A549 (cell line): Measurements from ENCODE around the gene SMIM36. TPM values are rescaled to one million over a fixed set of nuclear protein-coding genes. Genes with fewer than 3 reads are reported as not detected.

Experiments
- ATAC-seq, 2 experiments: fragments of 200-7000 bp in 1 of 2; fragments of >200 bp in 1 of 2; cut with Nextera tagmentation in 1 of 2; cut with Tn5 transposase in 1 of 2; 3 replicates each; pipeline versions ENCODE4 v1.8.0 to v1.9.1; 2018 to 2020; ENCODE audit warnings: mild to moderate bottlenecking in 1 of 2, moderate library complexity in 1 of 2
- CTCF ChIA-PET: fragments of 300-600 bp; sonication (Branson Sonifier 250); formaldehyde crosslinking; extraction: SDS; loops from one replicate; lab custom pipeline; 2021; ENCODE audit warnings: antibody characterized with exemption, inconsistent platforms; lab: Yijun Ruan, JAX
- POLR2A ChIA-PET: fragments of 350-600 bp; formaldehyde crosslinking; extraction: SDS; loops from one replicate; lab custom pipeline; 2021; ENCODE audit warnings: antibody characterized with exemption, inconsistent platforms; lab: Yijun Ruan, JAX
- DNase-seq, 2 experiments: peaks; one replicate each; pipeline versions ENCODE4 v3.0.0 to v3.0.0-alpha.2; 2011 to 2016; ENCODE audit warnings: low read depth in 1 of 2, low spot score in 1 of 2
- FAIRE-seq: peaks from 2 replicates; lab custom pipeline; 2011; peaks lifted over from hg19 to GRCh38; lab: Jason Lieb, UNC
- H3K27ac ChIP-seq, 2 experiments: fragments of >200 bp; sonication (Bioruptor Twin); formaldehyde crosslinking; 3 replicates each; pipeline ENCODE4 v1.5.1; 2016 to 2017
- H3K4me1 ChIP-seq: fragments of >200 bp; sonication (Bioruptor Twin); formaldehyde crosslinking; 3 replicates; pipeline ENCODE4 v1.6.1; 2016
- H3K4me2 ChIP-seq: fragments of >200 bp; sonication (Bioruptor Twin); formaldehyde crosslinking; 3 replicates; pipeline ENCODE4 v1.6.1; 2016
- H3K4me3 ChIP-seq: fragments of >200 bp; sonication (Bioruptor Twin); formaldehyde crosslinking; 3 replicates; pipeline ENCODE4 v1.5.1; 2016
- H3K9me3 ChIP-seq: fragments of >200 bp; sonication (Bioruptor Twin); formaldehyde crosslinking; 3 replicates; pipeline ENCODE4 v1.6.1; 2016
- CBX2 ChIP-seq: fragments of 200-600 bp; sonication (generic); IDR thresholded peaks from 2 replicates; pipeline ENCODE4 v1.6.1; 2016; ENCODE audit warnings: low read depth, mild to moderate bottlenecking, borderline replicate concordance
- CHD4 ChIP-seq: fragments of 200-600 bp; sonication (generic); IDR thresholded peaks from 2 replicates; pipeline ENCODE4 v1.6.1; 2016; ENCODE audit warnings: antibody characterized with exemption, mild to moderate bottlenecking, borderline replicate concordance
- E2F6 ChIP-seq: IDR thresholded peaks from 2 replicates; pipeline ENCODE4 v1.6.1; 2012; ENCODE audit warnings: low read depth, borderline replicate concordance
- EHF ChIP-seq: fragments of 250-450 bp; sonication (Bioruptor Pico); IDR thresholded peaks from 2 replicates; pipeline ENCODE4 v1.5.0; 2020; ENCODE audit warnings: mild to moderate bottlenecking
- EHMT2 ChIP-seq: fragments of 200-600 bp; sonication (generic); IDR thresholded peaks from 2 replicates; pipeline ENCODE4 v1.6.1; 2016; ENCODE audit warnings: antibody characterized with exemption, low read depth, mild to moderate bottlenecking, moderate library complexity
- ELK1 ChIP-seq: fragments of 150-350 bp; IDR thresholded peaks from 2 replicates; pipeline ENCODE4 v1.6.1; 2014; ENCODE audit warnings: low read depth, mild to moderate bottlenecking, low read length
- EP300 ChIP-seq, 2 experiments: fragments of >200 bp; sonication (Bioruptor Twin); formaldehyde crosslinking; IDR thresholded peaks; 2 replicates in 1 of 2; 3 replicates in 1 of 2; pipeline ENCODE4 v1.6.1; 2016 to 2017
- FOXS1 ChIP-seq: fragments of 250-450 bp; sonication (Bioruptor Pico); IDR thresholded peaks from 2 replicates; pipeline ENCODE4 v1.5.0; 2020; ENCODE audit warnings: mild to moderate bottlenecking, moderate library complexity
- GATA3 ChIP-seq: IDR thresholded peaks from 2 replicates; pipeline ENCODE4 v1.6.1; 2012; ENCODE audit warnings: borderline replicate concordance
- HEYL ChIP-seq: fragments of 250-450 bp; sonication (Bioruptor Pico); IDR thresholded peaks from 2 replicates; pipeline ENCODE4 v1.8.0; 2021; ENCODE audit warnings: mild to moderate bottlenecking, moderate library complexity
- HMGXB4 ChIP-seq: fragments of 250-450 bp; sonication (Bioruptor Pico); IDR thresholded peaks from 2 replicates; pipeline ENCODE4 v1.5.0; 2021; ENCODE audit warnings: mild to moderate bottlenecking, moderate library complexity, borderline replicate concordance
- HOXA7 ChIP-seq: fragments of 250-450 bp; sonication (Bioruptor Pico); IDR thresholded peaks from 2 replicates; pipeline ENCODE4 v1.5.0; 2020; ENCODE audit warnings: mild to moderate bottlenecking, moderate library complexity
- HOXB13 ChIP-seq: fragments of 250-450 bp; sonication (Bioruptor Pico); IDR thresholded peaks from 2 replicates; pipeline ENCODE4 v1.5.0; 2020; ENCODE audit warnings: low read depth, mild to moderate bottlenecking, moderate library complexity
- HOXB5 ChIP-seq: fragments of 250-450 bp; sonication (Bioruptor Pico); IDR thresholded peaks from 2 replicates; pipeline ENCODE4 v1.5.0; 2020; ENCODE audit warnings: mild to moderate bottlenecking, moderate library complexity
- JUNB ChIP-seq: fragments of >200 bp; sonication (Bioruptor Twin); formaldehyde crosslinking; IDR thresholded peaks from 2 replicates; pipeline ENCODE4 v1.6.1; 2016
- KDM1A ChIP-seq: fragments of 200-600 bp; sonication (generic); IDR thresholded peaks from 2 replicates; pipeline ENCODE4 v1.6.1; 2016; ENCODE audit warnings: low read depth, mild to moderate bottlenecking
- MAX ChIP-seq: IDR thresholded peaks from 2 replicates; pipeline ENCODE4 v1.6.1; 2012
- NR3C1 ChIP-seq: fragments of >200 bp; sonication (Bioruptor Twin); formaldehyde crosslinking; IDR thresholded peaks from 3 replicates; pipeline ENCODE4 v1.6.1; 2017
- POLR2AphosphoS2 ChIP-seq: conservative IDR thresholded peaks from 2 replicates; pipeline ENCODE4 v1.6.1; 2012; ENCODE audit warnings: low read length, improper control_type of control experiment, inconsistent platforms
- RAD21 ChIP-seq, 2 experiments: fragments of >200 bp in 1 of 2; sonication (Bioruptor Twin) in 1 of 2; formaldehyde crosslinking in 1 of 2; IDR thresholded peaks in 1 of 2; conservative IDR thresholded peaks in 1 of 2; 2 replicates in 1 of 2; 3 replicates in 1 of 2; pipeline ENCODE4 v1.6.1; 2012 to 2018; ENCODE audit warnings: inconsistent platforms in 1 of 2
- SMC3 ChIP-seq: fragments of >200 bp; sonication (Bioruptor Twin); formaldehyde crosslinking; IDR thresholded peaks from 3 replicates; pipeline ENCODE4 v1.6.1; 2018; ENCODE audit warnings: inconsistent platforms
- ZSCAN20 ChIP-seq: fragments of 250-450 bp; sonication (Bioruptor Pico); IDR thresholded peaks from 2 replicates; pipeline ENCODE4 v1.8.0; 2022; ENCODE audit warnings: mild to moderate bottlenecking, moderate library complexity
- WGBS: methylation state at CpG from one replicate; pipeline ENCODE4 v1.1.6; 2017; ENCODE audit errors: missing lambda C conversion rate; 5-methylcytosine and 5-hydroxymethylcytosine counted together
- polyA plus RNA-seq, 4 experiments: library from polyadenylated mRNA; depleted of rRNA in 3 of 4; stranded (reverse); fragments of >200 nt; fragmentation: RNase III in 1 of 4; extraction: RNeasy Plus Mini Kit Qiagen cat#74134 plus additional on column Dnase treatment in 1 of 4; gene quantifications; 2 replicates in 3 of 4; 3 replicates in 1 of 4; pipeline ENCODE4 v1.2.3, GENCODE V29; 2011 to 2017
- TF ChIP-seq, protein P1 (sequence below): fragments of >200 bp; sonication (Bioruptor Twin); formaldehyde crosslinking; IDR thresholded peaks from 2 replicates; pipeline ENCODE4 v1.6.1; 2016
- TF ChIP-seq, protein P2 (sequence below): fragments of 250-450 bp; sonication (Bioruptor Pico); IDR thresholded peaks from 2 replicates; pipeline ENCODE4 v1.5.0; 2020; ENCODE audit warnings: low read depth, mild to moderate bottlenecking, moderate library complexity
- TF ChIP-seq, protein P3 (sequence below): fragments of >200 bp; sonication (Bioruptor Twin); formaldehyde crosslinking; IDR thresholded peaks from 3 replicates; pipeline ENCODE4 v1.5.1; 2016

Gene SMIM36
- polyA plus RNA-seq, 2 of the 4 experiments (the other 2 are of a cell fraction): not detected

- ATAC-seq (no peak), DNase-seq (no peak), FAIRE-seq (peak; percentile 7)
- no peak overlapping the region for H3K4me2 ChIP-seq
- H3K4me1 ChIP-seq: peaks cover 30% of the 10 kb centered on the region; the same call in 2 of the 3 replicates
- POLR2A ChIA-PET: no interaction called here
- H3K9me3 ChIP-seq: no peaks in the 10 kb centered on the region
- WGBS: 72% methylated on average over 5 of the region's 5 CpGs
- H3K4me3 ChIP-seq: no peak overlapping the region
- TF ChIP-seq MAX (no peak), CBX2 (no peak), EHMT2 (no peak), HOXB5 (no peak), HMGXB4 (CRISPR knock-in tag) (no peak), POLR2AphosphoS2 (no peak), GATA3 (no peak), HOXB13 (CRISPR knock-in tag) (no peak), RAD21 (conservative IDR thresholded peaks at IDR 0.05 in 1 of 2, IDR thresholded peaks at IDR 0.05 in 1 of 2) (no peak), EP300 (IDR thresholded peaks at IDR 0.05) (no peak), HEYL (CRISPR knock-in tag) (no peak), FOXS1 (no peak), ZSCAN20 (CRISPR knock-in tag) (no peak), EHF (CRISPR knock-in tag) (no peak), HOXA7 (CRISPR knock-in tag) (no peak), ELK1 (no peak), SMC3 (no peak)
- TF ChIP-seq, protein P1, sequence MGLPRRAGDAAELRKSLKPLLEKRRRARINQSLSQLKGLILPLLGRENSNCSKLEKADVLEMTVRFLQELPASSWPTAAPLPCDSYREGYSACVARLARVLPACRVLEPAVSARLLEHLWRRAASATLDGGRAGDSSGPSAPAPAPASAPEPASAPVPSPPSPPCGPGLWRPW: no peak
- TF ChIP-seq, protein P2, sequence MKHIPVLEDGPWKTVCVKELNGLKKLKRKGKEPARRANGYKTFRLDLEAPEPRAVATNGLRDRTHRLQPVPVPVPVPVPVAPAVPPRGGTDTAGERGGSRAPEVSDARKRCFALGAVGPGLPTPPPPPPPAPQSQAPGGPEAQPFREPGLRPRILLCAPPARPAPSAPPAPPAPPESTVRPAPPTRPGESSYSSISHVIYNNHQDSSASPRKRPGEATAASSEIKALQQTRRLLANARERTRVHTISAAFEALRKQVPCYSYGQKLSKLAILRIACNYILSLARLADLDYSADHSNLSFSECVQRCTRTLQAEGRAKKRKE (CRISPR knock-in tag): no peak
- CTCF ChIA-PET: interaction anchor here (0.9 to 1.7 kb wide), 6 partner anchors 11 to 418 kb away, joined by 3 to 8 read pairs (median 4); no protein-coding TSS in a partner anchor
- peak overlapping the region in 1 of 2 experiments; percentile 5; a peak in 2 of 6 replicates for H3K27ac ChIP-seq
Observed at GRCh38 chr17:55410722-55411462, 100.4 kb downstream of the SMIM36 start.

DNA sequence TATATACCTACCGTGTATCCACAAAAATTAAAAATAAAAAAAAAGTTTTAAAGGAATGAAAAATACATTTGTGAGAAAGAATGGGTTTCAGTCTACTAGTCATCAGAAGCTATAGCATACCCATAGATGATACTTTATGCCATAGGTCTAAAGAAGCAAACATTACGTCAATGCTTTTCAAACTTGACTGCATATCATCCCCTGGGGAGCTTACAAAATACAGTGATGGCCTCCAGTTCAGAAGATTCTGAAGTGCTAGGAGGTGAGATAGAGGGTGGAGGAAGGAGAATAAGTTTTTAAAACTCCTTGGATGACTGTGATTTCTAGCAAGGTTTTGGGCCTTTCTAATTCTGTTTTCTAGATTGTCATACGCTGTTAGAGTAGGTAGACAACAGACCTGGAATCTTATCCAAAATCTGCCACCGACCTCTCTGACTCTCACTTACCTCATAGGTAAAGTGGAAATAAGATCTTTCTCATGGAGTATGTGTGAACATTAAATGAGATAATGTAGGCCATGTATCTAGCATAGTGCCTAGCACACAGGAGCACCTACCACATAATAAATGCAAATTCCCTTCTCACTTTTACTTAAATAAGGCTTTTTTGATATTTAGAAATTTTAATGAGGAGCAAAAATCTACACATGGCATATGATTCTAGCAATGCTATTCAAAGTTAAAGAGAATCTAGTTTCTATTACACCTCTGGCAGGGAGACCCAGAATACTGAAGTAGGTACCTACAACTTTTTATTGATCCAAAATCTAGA, 102.0 kb downstream of the SMIM36 start:
- Histone ChIP-seq H3K4me3 (no peak overlapping the region), H3K27ac (no peak overlapping the region), H3K9me3 (no peaks in the 10 kb centered on the region), H3K4me2 (no peak overlapping the region), H3K4me1 (peaks cover 30% of the 10 kb centered on the region; the same call in 2 of the 3 replicates)
- FAIRE-seq (no peak), ATAC-seq (no peak), DNase-seq (no peak)
- WGBS: 89% methylated on average over 4 of the region's 4 CpGs
- TF ChIP-seq HOXB13 (CRISPR knock-in tag) (no peak), E2F6 (no peak), JUNB (no peak), RAD21 (conservative IDR thresholded peaks at IDR 0.05 in 1 of 2, IDR thresholded peaks at IDR 0.05 in 1 of 2) (no peak), CHD4 (no peak), NR3C1 (no peak), ZSCAN20 (CRISPR knock-in tag) (no peak), KDM1A (no peak)
- TF ChIP-seq, protein P3, sequence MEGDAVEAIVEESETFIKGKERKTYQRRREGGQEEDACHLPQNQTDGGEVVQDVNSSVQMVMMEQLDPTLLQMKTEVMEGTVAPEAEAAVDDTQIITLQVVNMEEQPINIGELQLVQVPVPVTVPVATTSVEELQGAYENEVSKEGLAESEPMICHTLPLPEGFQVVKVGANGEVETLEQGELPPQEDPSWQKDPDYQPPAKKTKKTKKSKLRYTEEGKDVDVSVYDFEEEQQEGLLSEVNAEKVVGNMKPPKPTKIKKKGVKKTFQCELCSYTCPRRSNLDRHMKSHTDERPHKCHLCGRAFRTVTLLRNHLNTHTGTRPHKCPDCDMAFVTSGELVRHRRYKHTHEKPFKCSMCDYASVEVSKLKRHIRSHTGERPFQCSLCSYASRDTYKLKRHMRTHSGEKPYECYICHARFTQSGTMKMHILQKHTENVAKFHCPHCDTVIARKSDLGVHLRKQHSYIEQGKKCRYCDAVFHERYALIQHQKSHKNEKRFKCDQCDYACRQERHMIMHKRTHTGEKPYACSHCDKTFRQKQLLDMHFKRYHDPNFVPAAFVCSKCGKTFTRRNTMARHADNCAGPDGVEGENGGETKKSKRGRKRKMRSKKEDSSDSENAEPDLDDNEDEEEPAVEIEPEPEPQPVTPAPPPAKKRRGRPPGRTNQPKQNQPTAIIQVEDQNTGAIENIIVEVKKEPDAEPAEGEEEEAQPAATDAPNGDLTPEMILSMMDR: no peak
- CTCF ChIA-PET: interaction anchor here (1.0 kb wide), 1 partner anchor 9 kb away, joined by 4 read pairs; no protein-coding TSS in a partner anchor
- POLR2A ChIA-PET: no interaction called here
